Testis (tissue), 3 donors: ENCODE measurements around the gene SLC22A4. TPM values are rescaled to one million over a fixed set of nuclear protein-coding genes. Genes with fewer than 3 reads are reported as not detected.

Experiments
- DNase-seq: peaks from one replicate; pipeline ENCODE4 v3.0.0-alpha.2; 2019
- H3K27ac ChIP-seq, 2 donors: fragments of 200-600 bp; sonication (generic); one replicate each; pipeline ENCODE4 v1.5.1; 2019
- H3K27me3 ChIP-seq: fragments of 200-600 bp; sonication (generic); one replicate; pipeline ENCODE4 v1.5.1; 2019
- H3K36me3 ChIP-seq: fragments of 200-600 bp; sonication (generic); one replicate; pipeline ENCODE4 v1.5.1; 2017; ENCODE audit warnings: low read depth; ENCODE audit errors: missing control alignments
- H3K4me1 ChIP-seq: fragments of 200-600 bp; sonication (generic); one replicate; pipeline ENCODE4 v1.5.1; 2019
- H3K4me3 ChIP-seq, 2 donors: fragments of 200-600 bp; sonication (generic); one replicate each; pipeline ENCODE4 v1.5.1; 2017 to 2019
- H3K9me3 ChIP-seq: fragments of 200-600 bp; sonication (generic); one replicate; pipeline ENCODE4 v1.5.1; 2017
- CTCF ChIP-seq, 3 experiments: fragments of 450-650 bp in 2 of 3; fragments of 200-600 bp in 1 of 3; sonication (generic) in 1 of 3; IDR thresholded peaks; one replicate each; pipeline ENCODE4 v1.5.1; 2016 to 2019; ENCODE audit warnings: antibody characterized with exemption in 3 of 3, mild to moderate bottlenecking in 2 of 3, moderate library complexity in 1 of 3
- POLR2A ChIP-seq: fragments of 450-650 bp; IDR thresholded peaks from one replicate; pipeline ENCODE4 v1.6.1; 2017; ENCODE audit warnings: antibody characterized with exemption, mild to moderate bottlenecking, moderate library complexity
- WGBS, 2 donors: methylation state at CpG; one replicate each; pipeline ENCODE4 v1.1.5; 2018; 5-methylcytosine and 5-hydroxymethylcytosine counted together
- intact Hi-C: fragments of 100-400 bp; cut with DNase I; formaldehyde crosslinking; loops from one replicate; pipeline ENCODE4 v1.15.1; 2023; ENCODE audit warnings: low total_unique reads
- polyA plus RNA-seq: library from polyadenylated mRNA; stranded (reverse); fragments of 350-450 nt; fragmentation: Illumina TruSeq; extraction: RNeasy Lipid Tissue Mini Kit (QIAGEN cat#74804); gene quantifications from one replicate; pipeline ENCODE4 v1.2.3, GENCODE V29; 2014; ENCODE audit warnings: low read depth, low replicate concordance; ENCODE audit not compliant: insufficient read depth
- total RNA-seq, 2 donors: library from RNA; depleted of rRNA; stranded (reverse); fragments of >200 nt; gene quantifications; one replicate each; pipeline ENCODE4 v1.2.3, GENCODE V29; 2016

The SLC22A4 gene
- total and polyA plus RNA-seq, 3 donors from 2014 or later: 1.1 to 2.3 (median 1.5) TPM

- peak overlapping the region; percentile 1 to 77 for H3K27ac ChIP-seq
- no peaks in the 10 kb centered on the region for H3K27me3 ChIP-seq
- intact Hi-C loops: no loop called here
- no peak overlapping the region for H3K4me3 ChIP-seq
- H3K4me1 ChIP-seq: peaks cover 31% of the 10 kb centered on the region
- H3K36me3 ChIP-seq: no peaks in the 10 kb centered on the region
- H3K9me3 ChIP-seq: no peaks in the 10 kb centered on the region
- no peak for TF ChIP-seq POLR2A
- no peak for TF ChIP-seq CTCF (IDR thresholded peaks at IDR 0.05)
- peak; percentile 64 for DNase-seq
- 39 to 55% methylated on average over 5 to 24 of the region's 24 CpGs for WGBS, 2 donors
These were observed 34.9 kb upstream of the SLC22A4 start for GRCh38 chr5:132259069-132259851.

DNA sequence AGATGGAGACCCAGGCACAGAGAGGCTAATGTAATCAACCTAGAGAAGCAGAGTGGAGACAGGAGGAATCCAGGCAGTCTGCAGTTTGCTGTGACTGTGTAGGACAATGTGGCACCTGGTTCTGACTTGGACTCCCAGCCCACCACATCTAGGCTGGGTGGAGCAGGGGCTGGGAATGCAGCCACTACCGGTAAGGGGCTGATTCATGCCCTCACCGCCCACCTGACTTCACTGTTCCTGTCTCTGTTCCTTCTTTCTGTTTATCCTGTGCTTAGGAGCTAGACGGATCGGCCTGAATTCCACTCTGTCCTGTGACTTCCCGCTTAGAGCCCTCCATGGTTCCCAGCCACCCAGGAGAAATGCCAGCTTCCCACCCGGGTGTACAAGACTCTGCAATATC is 34.1 kb upstream of the SLC22A4 start:
- H3K4me1 ChIP-seq: peaks cover 29% of the 10 kb centered on the region
- TF ChIP-seq CTCF (IDR thresholded peaks at IDR 0.05): no peak
- H3K36me3 ChIP-seq: no peaks in the 10 kb centered on the region
- no peaks in the 10 kb centered on the region for H3K27me3 ChIP-seq
- no peaks in the 10 kb centered on the region for H3K9me3 ChIP-seq
- H3K27ac ChIP-seq: peak overlapping the region in 1 of 2 donors; percentile 77
- intact Hi-C loops: no loop called here
- no peak overlapping the region for H3K4me3 ChIP-seq
- WGBS, 2 donors: 67 to 68% methylated on average over 6 of the region's 6 CpGs
- DNase-seq: no peak

GRCh38 chr5:132260714-132261551 is 33.3 kb upstream of the SLC22A4 start:
- H3K27ac ChIP-seq: peak overlapping the region in 1 of 2 donors; percentile 77
- no peaks in the 10 kb centered on the region for H3K27me3 ChIP-seq
- no peaks in the 10 kb centered on the region for H3K9me3 ChIP-seq
- no peak overlapping the region for H3K4me3 ChIP-seq
- H3K4me1 ChIP-seq: peaks cover 29% of the 10 kb centered on the region
- 49 to 55% methylated on average over 6 of the region's 6 CpGs for WGBS, 2 donors
- intact Hi-C loops: no loop called here
- peak; percentile 68 for DNase-seq
- H3K36me3 ChIP-seq: no peaks in the 10 kb centered on the region
- TF ChIP-seq POLR2A: no peak
- no peak for TF ChIP-seq CTCF (IDR thresholded peaks at IDR 0.05)

GRCh38 chr5:132261881-132262845 is 32.0 kb upstream of the SLC22A4 start:
- H3K4me3 ChIP-seq: no peak overlapping the region
- 94% methylated on average over 7 of the region's 7 CpGs; no CpG with 5 or more reads in 1 of the 2 donors for WGBS, 2 donors
- H3K27me3 ChIP-seq: no peaks in the 10 kb centered on the region
- no peaks in the 10 kb centered on the region for H3K9me3 ChIP-seq
- intact Hi-C loops: no loop called here
- TF ChIP-seq POLR2A: no peak
- no peak for TF ChIP-seq CTCF (IDR thresholded peaks at IDR 0.05)
- peak; percentile 10 for DNase-seq
- H3K4me1 ChIP-seq: peaks cover 29% of the 10 kb centered on the region
- no peak overlapping the region for H3K27ac ChIP-seq
- no peaks in the 10 kb centered on the region for H3K36me3 ChIP-seq
